Caco-2 (cell line): ENCODE results near the gene ABL2. TPM values are rescaled to one million over a fixed set of nuclear protein-coding genes. Genes with fewer than 3 reads are reported as not detected.
"Not testable (repeated sequence)": the region's sequence is repeated elsewhere in the genome, so short reads cannot be mapped to it uniquely, and the experiment has no call there.

Experiments used
- Bru-seq: library from RNA; stranded (reverse); fragments of 400-500 nt; gene quantifications from one replicate; lab custom pipeline; 2021; lab: Mats Ljungman, UMichigan
- BruChase-seq, 2 experiments: library from RNA; stranded (reverse); fragments of 400-500 nt; gene quantifications; one replicate each; lab custom pipeline; 2021; lab: Mats Ljungman, UMichigan
- BruUV-seq: library from RNA; stranded (reverse); fragments of 400-500 nt; replicated peaks from 2 replicates; lab custom pipeline; 2021; lab: Mats Ljungman, UMichigan
- CTCF ChIA-PET: fragments of 300-600 bp; sonication (Branson Sonifier 250); formaldehyde crosslinking; loops from one replicate; lab custom pipeline; 2022; ENCODE audit warnings: antibody characterized with exemption; lab: Charles Lee
- POLR2A ChIA-PET: fragments of 300-600 bp; sonication (Branson Sonifier 250); formaldehyde crosslinking; loops from one replicate; lab custom pipeline; 2022; ENCODE audit warnings: antibody characterized with exemption; lab: Charles Lee
- DNase-seq, 2 experiments: peaks; one replicate each; pipeline versions ENCODE4 v3.0.0 to v3.0.0-alpha.2; 2020 to 2022
- H3K27me3 ChIP-seq: replicated peaks from 2 replicates; pipeline ENCODE4 v1.6.0; 2011; ENCODE audit warnings: low read length; ENCODE audit not compliant: control insufficient read depth, insufficient read depth
- H3K36me3 ChIP-seq: 2 replicates; pipeline ENCODE4 v1.5.1; 2011; ENCODE audit warnings: low read length; ENCODE audit not compliant: control insufficient read depth, insufficient read depth
- H3K4me1 ChIP-seq: fragments of 250-450 bp; sonication (Bioruptor Pico); 2 replicates; pipeline ENCODE4 v1.5.1; 2020; ENCODE audit warnings: mild to moderate bottlenecking
- H3K4me3 ChIP-seq: 2 replicates; pipeline ENCODE4 v1.5.1; 2011; ENCODE audit warnings: low read depth, mild to moderate bottlenecking, control low read depth, low read length
- H3K9me3 ChIP-seq: fragments of 250-450 bp; sonication (Bioruptor Pico); 2 replicates; pipeline ENCODE4 v1.5.1; 2020; ENCODE audit warnings: mild to moderate bottlenecking, moderate library complexity
- H3K27ac Mint-ChIP-seq: one replicate; pipeline ENCODE4 v1.8.0; 2022; ENCODE audit warnings: mixed read lengths; ENCODE audit not compliant: unreplicated experiment
- H3K27me3 Mint-ChIP-seq: one replicate; pipeline ENCODE4 v1.8.0; 2022; ENCODE audit warnings: mixed read lengths; ENCODE audit not compliant: insufficient read depth, unreplicated experiment
- H3K36me3 Mint-ChIP-seq: one replicate; pipeline ENCODE4 v1.8.0; 2022; ENCODE audit warnings: mild to moderate bottlenecking, mixed read lengths; ENCODE audit not compliant: insufficient read depth, unreplicated experiment
- H3K4me1 Mint-ChIP-seq: one replicate; pipeline ENCODE4 v1.8.0; 2022; ENCODE audit warnings: low read depth, mixed read lengths; ENCODE audit not compliant: unreplicated experiment
- H3K4me3 Mint-ChIP-seq: one replicate; pipeline ENCODE4 v1.8.0; 2022; ENCODE audit warnings: mild to moderate bottlenecking, moderate library complexity, mixed read lengths; ENCODE audit not compliant: unreplicated experiment
- H3K9me3 Mint-ChIP-seq: one replicate; pipeline ENCODE4 v1.8.0; 2022; ENCODE audit warnings: mixed read lengths; ENCODE audit not compliant: unreplicated experiment
- intact Hi-C: fragments of 100-400 bp; cut with micrococcal nuclease; formaldehyde crosslinking; loops from one replicate; pipeline ENCODE4 v1.10.0; 2022; ENCODE audit not compliant: unreplicated experiment
- long read RNA-seq: library from polyadenylated mRNA; stranded (forward); transcript quantifications from one replicate; pipeline ENCODE4 v2.0.0, GENCODE V29; 2022
- total RNA-seq: library from RNA; stranded (reverse); gene quantifications from 2 replicates; pipeline ENCODE4 v1.2.3, GENCODE V29; 2022
- TF ChIP-seq, protein P1 (sequence below), 2 experiments: fragments of 200-600 bp in 1 of 2; IDR thresholded peaks; 1 replicate in 1 of 2; 2 replicates in 1 of 2; pipeline versions ENCODE4 v1.5.1 to v1.8.0; 2011 to 2022; ENCODE audit warnings: antibody characterized with exemption in 1 of 2, control low read depth in 1 of 2, inconsistent platforms in 1 of 2, low read depth in 1 of 2, low read length in 1 of 2, mild to moderate bottlenecking in 1 of 2, moderate library complexity in 1 of 2; ENCODE audit not compliant: insufficient read depth in 1 of 2, severe bottlenecking in 1 of 2, unreplicated experiment in 1 of 2

Gene ABL2
- total RNA-seq = 21.6 and 22.6 TPM in 2 replicates
- Bru-seq, nascent RNA = percentile 81 among the genes with signal in this experiment
- percentile 84 among the genes with signal in this experiment for BruChase-seq, experiment 1, labeled RNA remaining after a 2-hour chase
- percentile 77 among the genes with signal in this experiment for BruChase-seq, experiment 2, labeled RNA remaining after a 6-hour chase
- long read RNA-seq, full-length matches to known transcripts = 3 of 8 reads
- long read RNA-seq, partial matches to known transcripts = 2 of 8 reads
- long read RNA-seq, other reads (novel, unspliced or antisense) = 3 of 8 reads

DNA sequence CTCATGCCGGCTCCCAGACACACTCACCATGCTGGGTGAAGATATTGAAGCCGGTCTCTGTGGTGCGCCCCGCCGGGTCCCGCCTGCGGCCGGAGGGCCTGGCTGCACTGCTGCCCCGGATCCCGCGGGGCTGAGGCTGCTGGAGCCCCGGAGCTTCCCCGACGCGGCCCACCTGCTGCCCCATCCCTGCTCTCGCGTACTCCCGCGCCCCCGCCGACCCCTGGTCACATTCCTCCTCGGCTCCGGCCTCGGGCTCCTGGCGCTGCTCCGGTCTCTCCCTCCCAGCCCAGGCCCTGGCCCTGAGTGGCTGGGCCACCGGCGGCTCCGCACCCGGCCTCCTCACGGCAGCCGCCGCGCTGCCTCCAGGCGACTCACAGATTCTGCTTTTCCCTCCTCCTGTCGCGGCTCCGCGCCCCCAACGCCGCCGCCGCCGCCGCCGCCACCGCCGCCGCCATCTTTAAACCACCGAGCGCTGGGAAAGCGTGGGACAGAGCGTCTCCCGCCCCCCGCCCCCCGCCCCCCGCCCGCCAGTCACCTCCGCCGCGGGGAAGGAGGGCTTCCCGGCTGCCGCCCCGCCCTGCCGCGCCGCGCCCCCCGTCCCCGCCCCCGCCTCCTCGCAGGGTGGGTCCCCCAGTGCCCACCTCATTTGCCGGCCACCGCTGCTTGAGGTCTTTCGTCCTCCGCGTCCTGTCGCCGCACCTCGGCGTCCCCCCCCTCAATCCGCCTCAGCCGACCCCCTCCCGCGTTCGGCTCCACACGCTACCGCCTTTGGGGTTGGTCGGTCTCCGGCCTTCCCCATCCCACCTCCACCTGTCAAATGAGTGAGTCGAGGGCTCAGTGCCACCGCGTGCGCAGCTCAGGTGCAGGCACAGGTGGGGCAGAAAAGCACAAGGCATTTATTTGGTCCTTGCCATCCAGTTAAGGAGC, at the start of gene ABL2:
ABL2 (minus strand) TSS at position 464 of the 927 bp plus-strand sequence; CDS start at position 184, 280 bp downstream.
- Histone ChIP-seq H3K27me3 (no peaks in the 10 kb centered on the region), H3K9me3 (no peaks in the 10 kb centered on the region), H3K4me1 (peaks cover 39% of the 10 kb centered on the region), H3K4me3 (peak within 1 kb of the TSS; percentile 81), H3K36me3 (no peaks in the 10 kb centered on the region)
- no TSS peak for BruUV-seq
- DNase-seq = peak; percentile 60 to 65
- intact Hi-C loops = no loop called here
- Mint-ChIP-seq H3K4me1 (peaks cover 39% of the 10 kb centered on the region), H3K9me3 (no peaks in the 10 kb centered on the region), H3K27ac (peak within 1 kb of the TSS; percentile 5), H3K36me3 (peaks cover 25% of the 10 kb centered on the region), H3K27me3 (no peaks in the 10 kb centered on the region), H3K4me3 (peak within 1 kb of the TSS; percentile 76)
- ChIA-PET CTCF (no interaction called here), POLR2A (no interaction called here)
- TF ChIP-seq, protein P1, sequence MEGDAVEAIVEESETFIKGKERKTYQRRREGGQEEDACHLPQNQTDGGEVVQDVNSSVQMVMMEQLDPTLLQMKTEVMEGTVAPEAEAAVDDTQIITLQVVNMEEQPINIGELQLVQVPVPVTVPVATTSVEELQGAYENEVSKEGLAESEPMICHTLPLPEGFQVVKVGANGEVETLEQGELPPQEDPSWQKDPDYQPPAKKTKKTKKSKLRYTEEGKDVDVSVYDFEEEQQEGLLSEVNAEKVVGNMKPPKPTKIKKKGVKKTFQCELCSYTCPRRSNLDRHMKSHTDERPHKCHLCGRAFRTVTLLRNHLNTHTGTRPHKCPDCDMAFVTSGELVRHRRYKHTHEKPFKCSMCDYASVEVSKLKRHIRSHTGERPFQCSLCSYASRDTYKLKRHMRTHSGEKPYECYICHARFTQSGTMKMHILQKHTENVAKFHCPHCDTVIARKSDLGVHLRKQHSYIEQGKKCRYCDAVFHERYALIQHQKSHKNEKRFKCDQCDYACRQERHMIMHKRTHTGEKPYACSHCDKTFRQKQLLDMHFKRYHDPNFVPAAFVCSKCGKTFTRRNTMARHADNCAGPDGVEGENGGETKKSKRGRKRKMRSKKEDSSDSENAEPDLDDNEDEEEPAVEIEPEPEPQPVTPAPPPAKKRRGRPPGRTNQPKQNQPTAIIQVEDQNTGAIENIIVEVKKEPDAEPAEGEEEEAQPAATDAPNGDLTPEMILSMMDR (IDR thresholded peaks at IDR 0.05; ENCODE audit: insufficient read depth in 1 of 2, low read depth in 1 of 2, low read length in 1 of 2, severe bottlenecking in 1 of 2, unreplicated experiment in 1 of 2) = no peak

GRCh38 chr1:179278920-179279319, 49.4 kb upstream of the ABL2 start:
- H3K4me1 ChIP-seq = peaks cover 13% of the 10 kb centered on the region
- no TSS peak for BruUV-seq
- no peaks in the 10 kb centered on the region for H3K27me3 Mint-ChIP-seq
- intact Hi-C loops = no loop called here
- peaks cover 14% of the 10 kb centered on the region for H3K4me1 Mint-ChIP-seq
- no peaks in the 10 kb centered on the region for H3K36me3 ChIP-seq
- no peaks in the 10 kb centered on the region for H3K36me3 Mint-ChIP-seq
- no peaks in the 10 kb centered on the region for H3K27me3 ChIP-seq
- H3K4me3 Mint-ChIP-seq = no peak overlapping the region
- ChIA-PET POLR2A (no interaction called here), CTCF (no interaction called here)
- H3K9me3 ChIP-seq = peaks cover 13% of the 10 kb centered on the region
- no peak overlapping the region for H3K4me3 ChIP-seq
- no peak overlapping the region for H3K27ac Mint-ChIP-seq
- no peak for DNase-seq
- no peaks in the 10 kb centered on the region for H3K9me3 Mint-ChIP-seq
- TF ChIP-seq, protein P1 (IDR thresholded peaks at IDR 0.05; ENCODE audit: insufficient read depth in 1 of 2, low read depth in 1 of 2, low read length in 1 of 2, severe bottlenecking in 1 of 2, unreplicated experiment in 1 of 2) = no peak

GRCh38 chr1:179274424-179274823, 44.9 kb upstream of the ABL2 start:
- CTCF ChIA-PET = not testable (repeated sequence)

More at GRCh38 chr1:179274424-179274823, 44.9 kb upstream of the ABL2 start:
- H3K4me3 Mint-ChIP-seq, H3K4me1 Mint-ChIP-seq, H3K36me3 Mint-ChIP-seq, BruUV-seq, H3K27ac Mint-ChIP-seq, DNase-seq, H3K27me3 Mint-ChIP-seq, H3K27me3 ChIP-seq, H3K4me1 ChIP-seq, intact Hi-C loops, H3K36me3 ChIP-seq, H3K4me3 ChIP-seq, POLR2A ChIA-PET, H3K9me3 Mint-ChIP-seq: not testable (repeated sequence)
- peaks cover 10% of the 10 kb centered on the region for H3K9me3 ChIP-seq
